M059J (cell line): ENCODE results near the gene CEL. TPM values are rescaled to one million over a fixed set of nuclear protein-coding genes. Genes with fewer than 3 reads are reported as not detected.
"Not testable (repeated sequence)": the region's sequence is repeated elsewhere in the genome, so short reads cannot be mapped to it uniquely, and the experiment has no call there.

ENCODE experiments used
- DNase-seq: peaks from one replicate; pipeline ENCODE4 v3.0.0-alpha.2; 2012; ENCODE audit warnings: low read depth
- total RNA-seq: library from RNA; depleted of rRNA; stranded (reverse); fragments of >200 nt; shearing (Covaris generic); gene quantifications from 2 replicates; pipeline ENCODE4 v1.2.3, GENCODE V29; 2014

The CEL gene
- total RNA-seq, 1 experiment from 2014 or later = 0.39 TPM

GRCh38 chr9:133064241-133065069 lies 2.7 kb downstream of the CEL start:
- DNase-seq = no peak

GRCh38 chr9:133065070-133065388 lies 3.2 kb downstream of the CEL start:
- no peak for DNase-seq

GRCh38 chr9:133066181-133066983 lies 4.6 kb downstream of the CEL start:
- DNase-seq = no peak

- no peak for DNase-seq
Observed at GRCh38 chr9:133067006-133067405, 5.2 kb downstream of the CEL start.

- no peak for DNase-seq
Observed at GRCh38 chr9:133067813-133068212, 6.0 kb downstream of the CEL start.

GRCh38 chr9:133068431-133068830 lies 6.7 kb downstream of the CEL start:
- not testable (repeated sequence) for DNase-seq

GRCh38 chr9:133070500-133070961 lies 8.8 kb downstream of the CEL start:
- not testable (repeated sequence) for DNase-seq

- DNase-seq = not testable (repeated sequence)
Observed at GRCh38 chr9:133070985-133071384, 9.2 kb downstream of the CEL start.

- no peak for DNase-seq
Observed at GRCh38 chr9:133071484-133072150, 9.8 kb downstream of the CEL start.

- not testable (repeated sequence) for DNase-seq
Observed at GRCh38 chr9:133072210-133072609, 10.4 kb downstream of the CEL start.

- no peak for DNase-seq
Observed at GRCh38 chr9:133073086-133074014, 11.6 kb downstream of the CEL start.

GRCh38 chr9:133074111-133074651 lies 12.4 kb downstream of the CEL start:
- peak; percentile 16 for DNase-seq

GRCh38 chr9:133075925-133076630 lies 14.3 kb downstream of the CEL start:
- peak; percentile 79 for DNase-seq

- no peak for DNase-seq
Observed at GRCh38 chr9:133076691-133077090, 14.9 kb downstream of the CEL start.

- no peak for DNase-seq
Observed at GRCh38 chr9:133078486-133078885, 16.7 kb downstream of the CEL start.

- DNase-seq = no peak
Observed at GRCh38 chr9:133080161-133080560, 18.4 kb downstream of the CEL start.

GRCh38 chr9:133080786-133081779 lies 19.3 kb downstream of the CEL start:
- DNase-seq = not testable (repeated sequence)

GRCh38 chr9:133081957-133082644 lies 20.3 kb downstream of the CEL start:
- not testable (repeated sequence) for DNase-seq
